CD4-positive, alpha-beta T cell (primary cell): Measurements from ENCODE around the gene OPRD1. TPM values are rescaled to one million over a fixed set of nuclear protein-coding genes. Genes with fewer than 3 reads are reported as not detected.

Experiments
- ATAC-seq: fragments of 200-7000 bp; cut with Tn5 transposase; one replicate; pipeline ENCODE4 v1.10.0; 2022; ENCODE audit warnings: mild to moderate bottlenecking; ENCODE audit not compliant: poor library complexity
- CTCF ChIA-PET: fragments of 350-600 bp; sonication (Branson Sonifier 250); formaldehyde crosslinking; loops from one replicate; lab custom pipeline; 2021; ENCODE audit warnings: antibody characterized with exemption, inconsistent platforms; lab: Charles Lee
- POLR2A ChIA-PET: fragments of 350-600 bp; sonication (Branson Sonifier 250); formaldehyde crosslinking; loops from one replicate; lab custom pipeline; 2021; ENCODE audit warnings: antibody characterized with exemption, inconsistent platforms; lab: Charles Lee
- DNase-seq, 14 experiments: peaks; one replicate each; pipeline ENCODE4 v3.0.0-alpha.2; 2013 to 2020; ENCODE audit warnings: mixed read lengths in 2 of 14
- H3K27ac ChIP-seq, 2 donors: one replicate each; pipeline versions ENCODE4 v1.5.1 to v1.7.0; 2013; ENCODE audit warnings: low read length in 2 of 2, low read depth in 1 of 2, mild to moderate bottlenecking in 1 of 2
- H3K27me3 ChIP-seq, 2 experiments: 1 replicate in 1 of 2; 2 replicates in 1 of 2; pipeline versions ENCODE4 v1.6.1 to v1.7.0; 2013; ENCODE audit warnings: low read length in 2 of 2, control low read depth in 1 of 2, mild to moderate bottlenecking in 1 of 2, moderate library complexity in 1 of 2; ENCODE audit not compliant: insufficient read depth in 2 of 2, control insufficient read depth in 1 of 2
- H3K36me3 ChIP-seq: one replicate; pipeline ENCODE4 v1.6.1; 2013; ENCODE audit warnings: low read length, control low read depth; ENCODE audit not compliant: insufficient read depth
- H3K4me1 ChIP-seq: one replicate; pipeline ENCODE4 v1.6.1; 2013; ENCODE audit warnings: low read length, control low read depth; ENCODE audit not compliant: insufficient read depth
- H3K4me3 ChIP-seq: one replicate; pipeline ENCODE4 v1.5.1; 2013; ENCODE audit warnings: mild to moderate bottlenecking, low read length, moderate library complexity
- H3K9me3 ChIP-seq, 2 experiments: 1 replicate in 1 of 2; 2 replicates in 1 of 2; pipeline versions ENCODE4 v1.6.1 to v1.7.0; 2013; ENCODE audit warnings: low read length in 2 of 2, mild to moderate bottlenecking in 2 of 2, control low read depth in 1 of 2, moderate library complexity in 1 of 2; ENCODE audit not compliant: control insufficient read depth in 1 of 2, insufficient read depth in 1 of 2
- H3K27ac Mint-ChIP-seq: one replicate; pipeline ENCODE4 v1.8.0; 2020; ENCODE audit warnings: mixed read lengths
- H3K27me3 Mint-ChIP-seq: one replicate; pipeline ENCODE4 v1.8.0; 2021; ENCODE audit warnings: mixed read lengths
- H3K36me3 Mint-ChIP-seq: one replicate; pipeline ENCODE4 v1.8.0; 2021; ENCODE audit warnings: low read depth, mixed read lengths
- H3K4me1 Mint-ChIP-seq: one replicate; pipeline ENCODE4 v1.8.0; 2021; ENCODE audit warnings: low read depth, mixed read lengths
- H3K4me3 Mint-ChIP-seq: one replicate; pipeline ENCODE4 v1.8.0; 2020; ENCODE audit warnings: mild to moderate bottlenecking, mixed read lengths
- H3K9me3 Mint-ChIP-seq: one replicate; pipeline ENCODE4 v1.8.0; 2020; ENCODE audit warnings: mixed read lengths
- CTCF ChIP-seq: fragments of 200-600 bp; IDR thresholded peaks from one replicate; pipeline ENCODE4 v1.8.0; 2022; ENCODE audit warnings: antibody characterized with exemption, mild to moderate bottlenecking
- intact Hi-C, 2 experiments: fragments of 100-400 bp; cut with DNase I in 1 of 2; cut with micrococcal nuclease in 1 of 2; formaldehyde crosslinking; loops; one replicate each; pipeline versions ENCODE4 v1.15.1 to v1.9.0; 2023 to 2025; cut with DNase I, micrococcal nuclease
- total RNA-seq, 174 experiments: library from RNA in 2 of 174; stranded (reverse) in 2 of 174; gene quantifications; one replicate each; pipeline ENCODE4 v1.2.3 and lab custom pipeline; 2021 to 2026

The OPRD1 gene
- total RNA-seq, 2 experiments from 2014 or later = not detected

DNA sequence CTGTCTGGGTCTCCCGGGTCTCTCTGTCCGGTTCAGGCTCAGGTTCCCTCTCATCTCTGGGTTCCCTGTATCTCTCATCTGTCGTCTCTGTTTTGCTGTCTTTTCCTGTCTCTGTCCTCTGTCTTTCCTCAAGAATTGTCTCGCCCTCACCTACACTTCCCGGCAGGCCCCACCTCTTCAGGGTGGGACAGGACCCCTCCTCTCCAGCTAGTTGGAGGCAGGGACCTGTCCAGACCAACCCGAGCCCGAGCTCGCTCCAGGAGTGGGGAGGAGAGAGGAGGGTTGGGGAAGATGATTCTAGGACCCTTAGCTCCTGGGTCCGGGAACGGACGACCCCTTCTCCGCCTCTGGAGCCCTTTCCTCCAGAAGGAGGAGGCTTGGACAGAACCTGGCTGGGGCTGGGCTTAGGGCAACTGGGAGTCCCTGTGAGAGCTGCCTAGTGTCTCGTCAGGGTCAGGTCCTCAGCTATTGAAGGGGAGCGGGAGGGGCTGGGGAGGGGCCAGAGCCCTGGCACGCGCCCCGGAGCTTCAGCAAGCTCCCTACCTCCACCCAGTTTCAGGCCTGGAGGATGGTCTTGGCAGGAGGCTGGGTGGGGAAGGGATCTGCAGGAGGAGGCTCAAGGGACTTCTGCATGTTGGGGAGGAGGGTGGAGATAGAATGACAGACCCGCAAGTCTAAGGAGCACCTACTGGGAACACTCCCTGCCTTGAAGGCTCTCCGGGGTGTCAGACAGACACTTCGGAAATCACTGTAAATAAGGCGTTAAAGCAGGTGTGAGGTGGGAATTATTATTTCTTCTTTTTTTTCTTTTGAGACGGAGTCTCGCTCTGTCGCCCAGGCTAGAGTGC, 76.1 kb downstream of the OPRD1 start:
- CTCF ChIA-PET = interaction anchor here (1.1 kb wide), 1 partner anchor 511 kb away, joined by 3 read pairs; no protein-coding TSS in a partner anchor
- H3K27me3 Mint-ChIP-seq = peaks cover 5% of the 10 kb centered on the region
- Histone ChIP-seq H3K27ac (peak overlapping the region; percentile 18 to 63), H3K27me3 (no peaks in the 10 kb centered on the region), H3K36me3 (no peaks in the 10 kb centered on the region), H3K4me3 (peak overlapping the region; percentile 99), H3K4me1 (peaks cover 61% of the 10 kb centered on the region), H3K9me3 (no peaks in the 10 kb centered on the region)
- H3K36me3 Mint-ChIP-seq = peaks cover 8% of the 10 kb centered on the region
- ATAC-seq (no peak), DNase-seq (peak in 2 of 14 experiments; percentile 34 to 48)
- intact Hi-C loops = loop anchor here in 1 of 2 experiments (1.0 to 5.0 kb wide), 2 partner anchors 26 to 39 kb away; partner anchors contain the start of gene EPB41
- TF ChIP-seq CTCF = no peak
- peak overlapping the region; percentile 91 for H3K27ac Mint-ChIP-seq
- no peaks in the 10 kb centered on the region for H3K9me3 Mint-ChIP-seq
- peak overlapping the region; percentile 92 for H3K4me3 Mint-ChIP-seq
- peaks cover 44% of the 10 kb centered on the region for H3K4me1 Mint-ChIP-seq
- POLR2A ChIA-PET = interaction anchor here (1.3 to 1.4 kb wide), 3 partner anchors 26 to 294 kb away, joined by 3 to 10 read pairs (median 5); partner anchors contain the start of genes EPB41 and SRSF4

DNA sequence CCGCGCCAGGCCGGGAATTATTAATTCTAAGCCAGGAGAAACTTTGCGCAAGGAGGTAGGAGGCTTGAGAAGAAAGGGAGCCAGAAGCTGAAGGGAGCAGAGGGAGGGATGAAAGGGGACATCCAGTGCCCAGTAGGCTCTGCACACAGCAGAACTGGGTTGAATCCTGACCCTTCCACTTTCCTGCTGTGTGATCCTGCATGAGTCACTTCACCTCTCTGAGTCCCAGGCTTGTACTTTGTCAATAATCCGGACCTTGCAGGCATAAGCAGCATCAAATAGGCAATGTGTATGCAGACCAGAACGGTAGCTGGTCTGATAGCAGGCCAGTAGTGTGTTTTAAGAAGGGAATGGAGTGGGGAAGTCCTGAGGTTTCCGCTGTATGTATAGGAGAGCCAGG, 76.9 kb downstream of the OPRD1 start:
- ChIA-PET CTCF (no interaction called here), POLR2A (no interaction called here)
- Histone ChIP-seq H3K4me1 (peaks cover 61% of the 10 kb centered on the region), H3K27me3 (no peaks in the 10 kb centered on the region), H3K27ac (no peak overlapping the region), H3K4me3 (no peak overlapping the region), H3K36me3 (peaks cover 4% of the 10 kb centered on the region), H3K9me3 (no peaks in the 10 kb centered on the region)
- Mint-ChIP-seq H3K4me3 (peak overlapping the region; percentile 77), H3K27me3 (peaks cover 5% of the 10 kb centered on the region), H3K4me1 (peaks cover 46% of the 10 kb centered on the region), H3K36me3 (peaks cover 8% of the 10 kb centered on the region), H3K27ac (peak overlapping the region; percentile 75), H3K9me3 (no peaks in the 10 kb centered on the region)
- ATAC-seq (no peak), DNase-seq (no peak)
- TF ChIP-seq CTCF = no peak
- intact Hi-C loops = loop anchor here in 1 of 2 experiments (1.0 to 5.0 kb wide), 2 partner anchors 25 to 38 kb away; partner anchors contain the start of gene EPB41

GRCh38 chr1:28889357-28889756, 77.4 kb downstream of the OPRD1 start:
- no peaks in the 10 kb centered on the region for H3K27me3 ChIP-seq
- no peak overlapping the region for H3K4me3 ChIP-seq
- peak in 1 of 14 experiments; percentile 23 for DNase-seq
- ChIA-PET POLR2A (no interaction called here), CTCF (no interaction called here)
- no peaks in the 10 kb centered on the region for H3K9me3 Mint-ChIP-seq
- no peak overlapping the region for H3K27ac ChIP-seq
- intact Hi-C loops = loop anchor here in 1 of 2 experiments (5.0 kb wide), 1 partner anchor 38 kb away; no protein-coding TSS in a partner anchor
- H3K4me3 Mint-ChIP-seq = peak overlapping the region; percentile 77
- peaks cover 57% of the 10 kb centered on the region for H3K4me1 ChIP-seq
- ATAC-seq = no peak
- no peak for TF ChIP-seq CTCF
- H3K36me3 Mint-ChIP-seq = peaks cover 8% of the 10 kb centered on the region
- no peaks in the 10 kb centered on the region for H3K9me3 ChIP-seq
- H3K36me3 ChIP-seq = peaks cover 7% of the 10 kb centered on the region
- peak overlapping the region; percentile 75 for H3K27ac Mint-ChIP-seq
- peaks cover 45% of the 10 kb centered on the region for H3K4me1 Mint-ChIP-seq
- peaks cover 5% of the 10 kb centered on the region for H3K27me3 Mint-ChIP-seq
